H9 (cell line): ENCODE results near the gene ACBD5. TPM values are rescaled to one million over a fixed set of nuclear protein-coding genes. Genes with fewer than 3 reads are reported as not detected.
A peak's percentile ranks its signal among the peaks of the same experiment; 100 is the strongest.

ENCODE experiments used
- DNase-seq: peaks from one replicate; pipeline ENCODE4 v3.0.0-alpha.2; 2017
- H2AFZ ChIP-seq: one replicate; pipeline ENCODE4 v1.6.1; 2013; ENCODE audit warnings: mild to moderate bottlenecking, low read length, control low read depth, moderate library complexity
- H2AK5ac ChIP-seq: 2 replicates; pipeline ENCODE4 v1.6.1; 2013; ENCODE audit warnings: low read length, control low read depth, mixed read lengths; ENCODE audit not compliant: insufficient read length
- H2BK120ac ChIP-seq: one replicate; pipeline ENCODE4 v1.6.1; 2013; ENCODE audit warnings: low read depth, mild to moderate bottlenecking, low read length, control low read depth, inconsistent platforms; ENCODE audit not compliant: poor library complexity, severe bottlenecking
- H2BK12ac ChIP-seq: 2 replicates; pipeline ENCODE4 v1.6.1; 2013; ENCODE audit warnings: low read length, control low read depth, mixed read lengths, low read depth; ENCODE audit not compliant: insufficient read length
- H2BK15ac ChIP-seq: 2 replicates; pipeline ENCODE4 v1.6.1; 2013; ENCODE audit warnings: low read depth, low read length, control low read depth
- H2BK20ac ChIP-seq: one replicate; pipeline ENCODE4 v1.6.1; 2013; ENCODE audit warnings: low read depth, mild to moderate bottlenecking, low read length, control low read depth, inconsistent platforms; ENCODE audit not compliant: poor library complexity, severe bottlenecking
- H2BK5ac ChIP-seq: 2 replicates; pipeline ENCODE4 v1.6.1; 2013; ENCODE audit warnings: low read length, control low read depth, mixed read lengths; ENCODE audit not compliant: insufficient read length
- H3K14ac ChIP-seq: 2 replicates; pipeline ENCODE4 v1.6.1; 2013; ENCODE audit warnings: low read length, control low read depth; ENCODE audit not compliant: insufficient read depth
- H3K18ac ChIP-seq: 2 replicates; pipeline ENCODE4 v1.6.1; 2013; ENCODE audit warnings: low read depth, mild to moderate bottlenecking, mixed read lengths, low read length, control low read depth; ENCODE audit not compliant: insufficient read length
- H3K23ac ChIP-seq: 2 replicates; pipeline ENCODE4 v1.6.1; 2013; ENCODE audit warnings: low read length, control low read depth, mixed read lengths, low read depth; ENCODE audit not compliant: insufficient read length
- H3K23me2 ChIP-seq: 2 replicates; pipeline ENCODE4 v1.6.1; 2013; ENCODE audit warnings: low read depth, mild to moderate bottlenecking, mixed read lengths, low read length, control low read depth; ENCODE audit not compliant: insufficient read length, poor library complexity, severe bottlenecking
- H3K27ac ChIP-seq: 2 replicates; pipeline ENCODE4 v1.5.1; 2013; ENCODE audit warnings: low read length, control low read depth, mixed read lengths, low read depth; ENCODE audit not compliant: insufficient read length
- H3K27me3 ChIP-seq: 2 replicates; pipeline ENCODE4 v1.6.1; 2013; ENCODE audit warnings: low read length, control low read depth, inconsistent platforms; ENCODE audit not compliant: insufficient read depth
- H3K4ac ChIP-seq: 2 replicates; pipeline ENCODE4 v1.6.1; 2013; ENCODE audit warnings: low read depth, mild to moderate bottlenecking, control low read depth, inconsistent platforms, low read length, moderate library complexity
- H3K4me1 ChIP-seq: 2 replicates; pipeline ENCODE4 v1.6.1; 2013; ENCODE audit warnings: low read length, control low read depth, inconsistent platforms; ENCODE audit not compliant: insufficient read depth
- H3K4me2 ChIP-seq: 2 replicates; pipeline ENCODE4 v1.6.1; 2013; ENCODE audit warnings: low read length, control low read depth, mixed read lengths; ENCODE audit not compliant: insufficient read length, insufficient read depth
- H3K56ac ChIP-seq: 2 replicates; pipeline ENCODE4 v1.6.1; 2013; ENCODE audit warnings: low read depth, mild to moderate bottlenecking, mixed read lengths, low read length, control low read depth; ENCODE audit not compliant: insufficient read length
- H3K79me1 ChIP-seq: 2 replicates; pipeline ENCODE4 v1.6.1; 2013; ENCODE audit warnings: low read depth, mild to moderate bottlenecking, moderate library complexity, low read length, control low read depth, inconsistent platforms; ENCODE audit not compliant: insufficient read depth, poor library complexity, severe bottlenecking
- H3K79me2 ChIP-seq: 2 replicates; pipeline ENCODE4 v1.6.1; 2013; ENCODE audit warnings: low read length, control low read depth, inconsistent platforms; ENCODE audit not compliant: insufficient read depth
- H3K9ac ChIP-seq: 2 replicates; pipeline ENCODE4 v1.6.1; 2013; ENCODE audit warnings: low read length, control low read depth, mixed read lengths; ENCODE audit not compliant: insufficient read length; ENCODE audit errors: extremely low read depth
- H3K9me3 ChIP-seq: one replicate; pipeline ENCODE4 v1.6.1; 2013; ENCODE audit warnings: low read depth, low read length, inconsistent platforms; ENCODE audit not compliant: control insufficient read depth
- H3T11ph ChIP-seq: one replicate; pipeline ENCODE4 v1.6.1; 2013; ENCODE audit warnings: mild to moderate bottlenecking, low read length, control low read depth, inconsistent platforms
- H4K20me1 ChIP-seq: one replicate; pipeline ENCODE4 v1.6.1; 2013; ENCODE audit not compliant: control insufficient read depth, insufficient read length, insufficient read depth
- H4K5ac ChIP-seq: 2 replicates; pipeline ENCODE4 v1.6.1; 2013; ENCODE audit warnings: low read depth, mild to moderate bottlenecking, mixed read lengths, low read length, control low read depth; ENCODE audit not compliant: insufficient read length
- H4K8ac ChIP-seq: replicated peaks from 2 replicates; pipeline ENCODE4 v1.6.1; 2013; ENCODE audit warnings: low read length, control low read depth, mixed read lengths, low read depth; ENCODE audit not compliant: insufficient read length
- H4K91ac ChIP-seq: 2 replicates; pipeline ENCODE4 v1.6.1; 2013; ENCODE audit warnings: low read depth, mild to moderate bottlenecking, moderate library complexity, mixed read lengths, low read length, control low read depth; ENCODE audit not compliant: insufficient read length
- H3K27ac Mint-ChIP-seq, 3 experiments: 2 replicates in 2 of 3; 3 replicates in 1 of 3; pipeline ENCODE4 v1.8.0; 2020 to 2021; ENCODE audit warnings: mixed read lengths in 3 of 3, mild to moderate bottlenecking in 1 of 3, moderate library complexity in 1 of 3
- H3K27me3 Mint-ChIP-seq: 2 replicates; pipeline ENCODE4 v1.8.0; 2021; ENCODE audit warnings: low read depth, mild to moderate bottlenecking, moderate library complexity, mixed read lengths
- H3K36me3 Mint-ChIP-seq, 3 experiments: 2 replicates in 2 of 3; 3 replicates in 1 of 3; pipeline ENCODE4 v1.8.0; 2020 to 2021; ENCODE audit warnings: low read depth in 3 of 3, mixed read lengths in 3 of 3; ENCODE audit not compliant: insufficient read depth in 1 of 3
- H3K4me1 Mint-ChIP-seq, 2 experiments: 2 replicates each; pipeline ENCODE4 v1.8.0; 2020; ENCODE audit warnings: mixed read lengths in 2 of 2
- H3K4me3 Mint-ChIP-seq, 2 experiments: 2 replicates in 1 of 2; 3 replicates in 1 of 2; pipeline ENCODE4 v1.8.0; 2020 to 2021; ENCODE audit warnings: mild to moderate bottlenecking in 2 of 2, mixed read lengths in 2 of 2, moderate library complexity in 1 of 2
- H3K9me3 Mint-ChIP-seq, 2 experiments: 2 replicates in 1 of 2; 3 replicates in 1 of 2; pipeline ENCODE4 v1.8.0; 2020; ENCODE audit warnings: mild to moderate bottlenecking in 2 of 2, mixed read lengths in 2 of 2, moderate library complexity in 1 of 2
- WGBS: extraction: QIAGEN DNeasy Blood & Tissue Kit; methylation state at CpG from one replicate; pipeline ENCODE4 v1.1.7; 2013; ENCODE audit warnings: missing lambda C conversion rate, low lambda C conversion rate, mixed read lengths; ENCODE audit not compliant: insufficient read length; ENCODE audit errors: extremely low coverage; 5-methylcytosine and 5-hydroxymethylcytosine counted together
- total RNA-seq: library from RNA; stranded (reverse); gene quantifications from 2 replicates; pipeline ENCODE4 v1.2.1, GENCODE V29; 2021
- TF ChIP-seq, protein P1 (sequence below): fragments of 200-600 bp; sonication (generic); conservative IDR thresholded peaks from 3 replicates; pipeline ENCODE4 v1.8.0; 2021; ENCODE audit warnings: antibody characterized with exemption, mild to moderate bottlenecking

Gene ACBD5
- total RNA-seq, 1 experiment from 2014 or later, result 14.2 TPM

DNA sequence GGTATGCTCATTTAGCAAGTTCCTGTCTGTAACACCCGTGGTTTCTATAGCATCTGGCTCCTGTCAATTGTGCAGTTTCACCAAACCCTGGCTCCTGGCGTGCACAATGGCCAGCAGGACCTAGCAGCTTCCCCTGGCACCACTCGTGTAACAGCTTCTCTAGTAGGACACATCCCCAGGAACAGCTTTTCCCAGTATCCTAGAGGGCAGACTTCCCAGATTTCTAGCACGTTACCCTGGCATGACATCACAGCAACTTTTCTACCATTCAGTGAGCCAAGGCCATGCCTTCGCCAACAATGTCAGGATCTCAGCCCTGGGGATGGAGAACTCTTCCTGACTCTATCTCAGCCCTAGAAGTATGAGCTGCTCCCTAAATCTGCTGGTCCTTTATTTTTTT, 92.9 kb downstream of the ACBD5 start:
- TF ChIP-seq, protein P1, sequence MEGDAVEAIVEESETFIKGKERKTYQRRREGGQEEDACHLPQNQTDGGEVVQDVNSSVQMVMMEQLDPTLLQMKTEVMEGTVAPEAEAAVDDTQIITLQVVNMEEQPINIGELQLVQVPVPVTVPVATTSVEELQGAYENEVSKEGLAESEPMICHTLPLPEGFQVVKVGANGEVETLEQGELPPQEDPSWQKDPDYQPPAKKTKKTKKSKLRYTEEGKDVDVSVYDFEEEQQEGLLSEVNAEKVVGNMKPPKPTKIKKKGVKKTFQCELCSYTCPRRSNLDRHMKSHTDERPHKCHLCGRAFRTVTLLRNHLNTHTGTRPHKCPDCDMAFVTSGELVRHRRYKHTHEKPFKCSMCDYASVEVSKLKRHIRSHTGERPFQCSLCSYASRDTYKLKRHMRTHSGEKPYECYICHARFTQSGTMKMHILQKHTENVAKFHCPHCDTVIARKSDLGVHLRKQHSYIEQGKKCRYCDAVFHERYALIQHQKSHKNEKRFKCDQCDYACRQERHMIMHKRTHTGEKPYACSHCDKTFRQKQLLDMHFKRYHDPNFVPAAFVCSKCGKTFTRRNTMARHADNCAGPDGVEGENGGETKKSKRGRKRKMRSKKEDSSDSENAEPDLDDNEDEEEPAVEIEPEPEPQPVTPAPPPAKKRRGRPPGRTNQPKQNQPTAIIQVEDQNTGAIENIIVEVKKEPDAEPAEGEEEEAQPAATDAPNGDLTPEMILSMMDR, result no peak
- Histone ChIP-seq H3K18ac (no peak overlapping the region), H4K8ac (no peak overlapping the region), H3K9ac (no peak overlapping the region), H2AK5ac (no peak overlapping the region), H3T11ph (no peak overlapping the region), H2BK5ac (no peak overlapping the region), H3K79me1 (peaks cover 3% of the 10 kb centered on the region), H3K4me2 (no peak overlapping the region), H3K9me3 (no peaks in the 10 kb centered on the region), H2BK120ac (no peak overlapping the region), H3K27me3 (no peaks in the 10 kb centered on the region), H4K5ac (no peak overlapping the region), H2BK15ac (no peak overlapping the region), H3K4me1 (no peaks in the 10 kb centered on the region), H3K56ac (no peak overlapping the region), H2AFZ (no peak overlapping the region), H3K4ac (no peak overlapping the region), H3K23ac (no peak overlapping the region), H3K27ac (no peak overlapping the region), H3K23me2 (no peaks in the 10 kb centered on the region), H3K79me2 (peaks cover 28% of the 10 kb centered on the region; the same call in 1 of the 2 replicates), H3K14ac (no peak overlapping the region), H4K91ac (no peak overlapping the region), H2BK12ac (no peak overlapping the region), H2BK20ac (no peak overlapping the region), H4K20me1 (peaks cover 2% of the 10 kb centered on the region)
- Mint-ChIP-seq H3K4me1 (peaks cover 31 to 36% of the 10 kb centered on the region in 2 experiments), H3K36me3 (peaks cover 42 to 72% (median 71%) of the 10 kb centered on the region in 3 experiments; a peak in 6 of 7 replicates), H3K27me3 (no peaks in the 10 kb centered on the region), H3K4me3 (no peak overlapping the region), H3K27ac (peak overlapping the region in 2 of 3 experiments; percentile 39 to 72; a peak in 4 of 7 replicates), H3K9me3 (no peaks in the 10 kb centered on the region)
- no CpG with 5 or more reads among the region's 5 CpGs for WGBS
- no peak for DNase-seq
